ENCODE measurements around the gene MERTK.

The MERTK gene

GRCh38 chr2:111977240-111977639 is 78.8 kb downstream of the MERTK start:
- DNase-seq (ENCODE audit: low read depth in 2 of 2) = no peak

GRCh38 chr2:111978452-111979170 is 80.2 kb downstream of the MERTK start:
- no peak for DNase-seq (ENCODE audit: low read depth in 2 of 2)

GRCh38 chr2:111981666-111982065 is 83.3 kb downstream of the MERTK start:
- no peak for DNase-seq (ENCODE audit: low read depth in 2 of 2)

- no peak for DNase-seq (ENCODE audit: low read depth in 2 of 2)
Observed at GRCh38 chr2:111982822-111983221, 84.4 kb downstream of the MERTK start.

- DNase-seq (ENCODE audit: low read depth in 2 of 2) = no peak
Observed at GRCh38 chr2:111983478-111984212, 85.2 kb downstream of the MERTK start.

- no peak for DNase-seq (ENCODE audit: low read depth in 2 of 2)
Observed at GRCh38 chr2:111984213-111984604, 85.8 kb downstream of the MERTK start.

GRCh38 chr2:111985514-111985913 is 87.1 kb downstream of the MERTK start:
- DNase-seq (ENCODE audit: low read depth in 2 of 2) = no peak

GRCh38 chr2:111986116-111986900 is 87.9 kb downstream of the MERTK start:
- no peak for DNase-seq (ENCODE audit: low read depth in 2 of 2)

GRCh38 chr2:111990375-111990774 is 92.0 kb downstream of the MERTK start:
- no peak for DNase-seq (ENCODE audit: low read depth in 2 of 2)

- DNase-seq (ENCODE audit: low read depth in 2 of 2) = no peak
Observed at GRCh38 chr2:111990856-111991255, 92.4 kb downstream of the MERTK start.

GRCh38 chr2:111994042-111994441 is 95.6 kb downstream of the MERTK start:
- DNase-seq (ENCODE audit: low read depth in 2 of 2) = no peak

GRCh38 chr2:111995148-111995547 is 96.7 kb downstream of the MERTK start:
- DNase-seq (ENCODE audit: low read depth in 2 of 2) = no peak

GRCh38 chr2:111999809-112000208 is 101.4 kb downstream of the MERTK start:
- no peak for DNase-seq (ENCODE audit: low read depth in 2 of 2)

- DNase-seq (ENCODE audit: low read depth in 2 of 2) = no peak
Observed at GRCh38 chr2:112000399-112001135, 102.2 kb downstream of the MERTK start.

GRCh38 chr2:112001136-112001715 is 102.8 kb downstream of the MERTK start:
- DNase-seq (ENCODE audit: low read depth in 2 of 2) = no peak

- no peak for DNase-seq (ENCODE audit: low read depth in 2 of 2)
Observed at GRCh38 chr2:112001942-112002341, 103.5 kb downstream of the MERTK start.

GRCh38 chr2:112003576-112004252 is 105.3 kb downstream of the MERTK start:
- no peak for DNase-seq (ENCODE audit: low read depth in 2 of 2)

GRCh38 chr2:112004253-112004645 is 105.8 kb downstream of the MERTK start:
- no peak for DNase-seq (ENCODE audit: low read depth in 2 of 2)

GRCh38 chr2:112005406-112006075 is 107.1 kb downstream of the MERTK start:
- DNase-seq (ENCODE audit: low read depth in 2 of 2) = no peak

- DNase-seq (ENCODE audit: low read depth in 2 of 2) = no peak
Observed at GRCh38 chr2:112006076-112006410, 107.6 kb downstream of the MERTK start.

Measured in stimulated activated CD4-positive, alpha-beta T cell treated with anti-CD3 and anti-CD28 coated beads, Interleukin-12 subunit alpha, Interleukin-12 subunit beta, amount 100 ng/mL, for 24 hours (primary cell).